Cardiac septum (tissue), 1 donor: ENCODE measurements around the gene ANKRD33B. TPM values are rescaled to one million over a fixed set of nuclear protein-coding genes. Genes with fewer than 3 reads are reported as not detected.

Source experiments
- DNase-seq: peaks from one replicate; pipeline ENCODE4 v3.0.0-alpha.2; 2020; ENCODE audit warnings: low spot score
- intact Hi-C: fragments of 100-400 bp; cut with DNase I; formaldehyde crosslinking; loops from one replicate; pipeline ENCODE4 v1.14.0; 2022
- total RNA-seq: library from RNA; stranded (reverse); fragmentation: NEBNext Ultra II Directional; extraction: Animal tissue kit (Norgen Biotek cat#: 25700); gene quantifications from one replicate; pipeline ENCODE4 v1.2.1, GENCODE V29; 2021
- donor health status: DM: no; HTN: no; CAD: no.

ANKRD33B gene
- total RNA-seq, 1 donor from 2014 or later, result 15.2 TPM

GRCh38 chr5:10588109-10588775 is 24.4 kb downstream of the ANKRD33B start:
- no peak for DNase-seq
- intact Hi-C loops, result no loop called here

DNA sequence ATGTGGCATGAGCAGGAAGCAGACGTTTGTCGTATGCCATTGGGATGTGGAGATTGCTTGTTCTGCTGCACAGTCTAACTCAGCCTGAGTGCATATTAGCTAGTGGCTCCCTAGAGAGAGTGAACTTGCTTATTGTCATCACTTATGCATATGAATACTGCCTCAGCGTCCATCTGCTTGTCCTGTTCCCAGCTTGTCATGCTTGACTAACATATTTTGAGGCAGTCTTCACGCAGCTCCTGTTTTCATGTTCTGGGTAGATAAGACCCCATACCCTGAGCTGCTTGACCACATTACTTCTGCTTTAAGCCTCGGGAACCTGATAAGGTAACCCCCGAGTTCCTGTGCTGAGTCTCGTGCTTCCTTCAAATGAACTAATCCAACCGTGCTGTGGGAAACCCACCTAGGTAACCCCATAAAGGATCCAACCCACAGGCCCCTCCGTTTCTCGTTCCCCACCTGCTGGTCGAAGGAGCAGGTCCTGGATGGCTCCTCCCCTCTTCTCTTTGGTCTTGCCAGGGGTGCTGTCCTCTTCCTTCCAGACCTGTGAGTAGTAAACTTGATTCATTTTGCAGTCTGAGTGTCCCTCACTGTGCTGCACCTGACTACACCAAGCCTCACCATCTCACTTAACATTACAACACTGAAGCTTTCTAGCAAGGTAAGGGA is 25.0 kb downstream of the ANKRD33B start:
- no peak for DNase-seq
- intact Hi-C loops, result no loop called here

DNA sequence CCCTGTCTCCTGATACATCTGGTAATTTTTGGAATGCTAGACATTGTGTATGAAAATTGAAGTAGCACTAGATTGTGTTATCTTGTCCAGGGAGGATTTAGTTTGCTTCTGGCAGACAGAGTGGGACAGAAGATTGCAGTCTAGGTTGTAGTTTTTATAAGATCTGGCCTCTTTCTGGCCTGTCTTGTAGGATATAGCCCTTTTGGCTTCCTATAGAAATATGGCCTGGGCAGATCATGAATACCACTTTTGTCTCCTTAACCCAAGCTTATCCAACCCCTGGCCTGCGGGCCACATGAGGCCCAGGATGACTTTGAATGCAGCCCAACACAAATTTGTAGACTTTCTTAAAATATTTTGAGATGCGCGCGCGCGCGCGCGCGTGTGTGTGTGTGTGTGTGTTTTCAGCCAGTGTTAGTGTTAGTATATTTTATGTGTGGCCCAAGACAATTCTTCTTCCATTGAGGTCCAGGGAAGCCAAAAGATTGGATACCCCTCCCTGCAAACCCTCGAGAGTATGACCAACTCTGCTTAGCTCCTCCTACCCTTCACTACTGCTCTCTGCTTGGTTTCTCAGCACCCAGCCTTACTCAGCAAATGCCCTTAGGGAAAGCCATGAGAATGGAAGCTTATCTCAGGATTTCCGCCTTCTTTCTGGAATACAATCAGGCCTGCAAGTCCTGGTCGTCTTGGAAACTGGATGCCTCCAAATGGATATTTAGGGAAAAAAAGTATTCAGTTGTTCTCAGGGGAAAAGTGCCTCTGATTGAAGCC is 26.5 kb downstream of the ANKRD33B start:
- intact Hi-C loops, result no loop called here
- no peak for DNase-seq

DNA sequence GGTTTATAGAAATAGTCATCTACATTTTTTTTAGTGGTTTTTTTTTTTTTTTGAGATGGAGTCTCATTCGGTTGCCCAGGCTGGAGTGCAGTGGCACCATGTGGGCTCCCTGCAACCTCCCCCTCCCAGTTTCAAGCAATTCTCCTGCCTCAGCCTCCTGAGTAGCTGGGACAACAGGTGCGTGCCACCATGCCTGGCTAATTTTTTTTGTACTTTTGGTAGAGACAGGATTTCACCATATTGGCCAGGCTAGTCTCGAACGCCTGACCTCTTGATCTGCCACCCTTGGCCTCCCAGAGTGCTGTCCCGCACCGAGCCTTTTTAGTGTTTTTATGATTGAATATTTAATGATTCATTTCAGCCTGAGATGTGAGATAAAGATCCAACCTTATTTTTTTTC is 27.3 kb downstream of the ANKRD33B start:
- DNase-seq, result no peak
- intact Hi-C loops, result no loop called here

GRCh38 chr5:10591966-10592365 is 28.1 kb downstream of the ANKRD33B start:
- no peak for DNase-seq
- intact Hi-C loops, result no loop called here

DNA sequence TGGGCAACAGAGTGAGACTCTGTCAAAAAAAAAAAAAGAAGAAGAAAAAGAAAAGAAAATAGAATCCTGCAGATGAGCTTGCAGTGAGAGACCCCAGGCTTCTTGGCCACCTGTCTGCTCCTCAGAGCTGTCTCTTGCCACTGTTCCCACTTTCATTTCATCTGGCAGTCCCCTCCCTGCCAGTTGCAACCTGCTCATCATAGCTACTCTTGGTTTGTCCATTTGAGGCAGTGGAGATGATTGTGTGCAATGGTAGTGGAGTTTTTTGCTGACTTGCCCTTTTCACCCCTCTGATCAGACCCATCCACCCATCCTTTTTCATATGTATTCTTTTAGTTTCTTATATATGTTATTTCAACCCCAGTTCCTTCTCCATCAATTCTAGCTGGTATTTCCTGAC is 28.7 kb downstream of the ANKRD33B start:
- intact Hi-C loops, result no loop called here
- DNase-seq, result no peak

- no peak for DNase-seq
Observed at GRCh38 chr5:10593531-10594181, 29.8 kb downstream of the ANKRD33B start.

DNA sequence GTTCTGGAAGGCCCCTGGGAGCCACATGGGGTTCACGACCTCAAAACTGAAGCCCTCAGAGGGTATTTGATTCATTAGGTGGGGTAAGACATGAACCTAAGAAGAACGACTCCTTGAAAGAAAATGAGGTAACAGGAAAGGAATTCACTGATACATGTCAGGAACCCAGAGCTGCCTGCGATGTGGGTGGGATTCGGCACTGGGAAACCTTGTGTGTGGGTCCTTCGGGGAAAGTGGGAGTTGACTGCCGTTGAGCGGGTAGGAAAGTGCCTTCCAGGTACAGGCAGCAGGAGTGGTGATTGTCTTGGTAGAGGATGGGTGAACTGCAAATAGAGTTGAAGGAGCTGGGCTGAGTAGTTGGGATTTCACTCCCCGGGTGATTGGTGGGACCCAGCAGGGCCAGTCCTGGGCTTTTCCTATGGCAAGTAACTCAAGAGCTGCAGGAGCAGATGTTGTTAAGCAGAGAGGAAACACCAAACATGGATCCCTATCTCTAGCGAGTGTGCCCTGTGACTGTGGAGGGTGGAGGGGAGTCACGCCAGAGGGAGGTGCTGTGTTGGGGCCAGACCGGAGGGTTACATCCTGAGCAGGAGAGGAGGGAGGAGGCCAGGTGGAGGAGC is 30.8 kb downstream of the ANKRD33B start:
- intact Hi-C loops, result no loop called here
- no peak for DNase-seq

More at GRCh38 chr5:10593531-10594181, 29.8 kb downstream of the ANKRD33B start:
- intact Hi-C loops, result no loop called here

GRCh38 chr5:10595293-10595671 is 31.4 kb downstream of the ANKRD33B start:
- intact Hi-C loops, result no loop called here

GRCh38 chr5:10595672-10596309 is 31.9 kb downstream of the ANKRD33B start:
- intact Hi-C loops, result no loop called here
- no peak for DNase-seq

More at GRCh38 chr5:10595293-10595671, 31.4 kb downstream of the ANKRD33B start:
- no peak for DNase-seq

DNA sequence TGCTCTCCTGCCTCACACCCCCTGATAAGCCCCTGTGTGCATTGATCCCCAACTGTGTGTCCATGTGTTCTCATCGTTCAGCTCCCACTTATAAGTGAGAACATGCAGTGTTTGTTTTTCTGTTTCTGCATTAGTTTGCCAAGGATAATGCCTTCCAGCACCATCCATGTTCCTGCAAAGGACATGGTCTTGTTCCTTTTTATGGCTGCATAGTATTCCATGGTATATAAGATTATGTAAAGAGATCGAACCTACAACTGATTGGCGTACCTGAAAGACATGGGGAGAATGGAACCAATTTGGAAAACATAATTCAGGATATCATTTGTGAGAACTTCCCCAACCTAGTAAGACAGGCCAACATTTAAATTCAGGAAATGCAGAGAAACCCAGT is 32.4 kb downstream of the ANKRD33B start:
- no peak for DNase-seq
- intact Hi-C loops, result no loop called here

- no peak for DNase-seq
- intact Hi-C loops, result no loop called here
Observed at GRCh38 chr5:10596886-10597451, 33.1 kb downstream of the ANKRD33B start.

DNA sequence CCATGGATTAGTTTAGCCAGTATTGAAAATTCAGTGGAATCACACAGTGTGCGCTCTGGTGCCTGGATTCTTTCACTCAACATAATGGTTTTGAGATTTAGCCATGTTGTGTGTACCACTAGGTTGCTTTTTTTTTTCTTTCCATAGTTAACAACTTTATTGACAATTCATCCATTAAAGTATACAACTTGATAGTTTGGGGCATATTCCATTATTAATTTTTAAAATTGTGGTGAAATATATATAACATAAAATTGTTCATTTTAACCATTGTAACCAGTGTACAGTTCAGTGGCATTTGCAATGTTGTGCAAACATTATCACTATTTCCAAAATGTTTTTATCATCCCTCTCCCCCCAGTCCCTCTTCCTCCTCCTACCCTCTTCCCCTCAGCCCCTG is 35.2 kb downstream of the ANKRD33B start:
- intact Hi-C loops, result no loop called here
- no peak for DNase-seq

GRCh38 chr5:10599862-10600284 is 36.0 kb downstream of the ANKRD33B start:
- intact Hi-C loops, result loop anchor here (2.0 kb wide), 1 partner anchor 35 kb away; the partner anchor contains the start of gene ANKRD33B

DNA sequence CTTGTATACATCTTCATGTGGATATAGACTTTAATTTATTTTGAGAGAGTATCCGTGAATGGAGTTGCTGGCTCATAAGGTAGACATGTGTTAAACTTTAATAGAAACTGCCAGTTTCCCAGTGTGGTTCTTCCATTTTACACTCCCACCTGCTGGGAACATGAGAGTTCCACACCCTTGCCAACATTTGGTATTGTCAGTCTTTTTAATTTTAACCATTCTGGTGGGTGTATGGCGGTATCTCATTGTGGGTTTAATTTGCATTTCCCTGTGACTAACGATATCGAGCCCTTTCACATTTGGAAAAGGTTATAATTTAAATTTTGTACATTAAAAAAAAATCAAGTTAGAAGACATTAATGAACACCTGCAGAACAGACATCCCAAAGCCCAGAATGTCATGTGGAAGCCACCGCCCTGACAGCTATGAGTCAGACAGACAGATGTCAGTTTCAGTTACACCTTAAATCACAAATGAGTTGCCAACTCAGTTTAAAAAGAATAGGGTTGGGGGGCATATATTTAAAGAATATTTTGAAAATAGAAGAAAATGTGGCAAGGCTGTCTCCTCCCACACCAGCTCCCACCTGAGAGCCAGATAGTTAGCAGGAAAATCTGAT is 36.9 kb downstream of the ANKRD33B start:
- intact Hi-C loops, result loop anchor here (1.0 to 2.0 kb wide), 2 partner anchors 23 to 36 kb away; partner anchors contain the start of gene ANKRD33B
- no peak for DNase-seq

More at GRCh38 chr5:10599862-10600284, 36.0 kb downstream of the ANKRD33B start:
- DNase-seq, result no peak

DNA sequence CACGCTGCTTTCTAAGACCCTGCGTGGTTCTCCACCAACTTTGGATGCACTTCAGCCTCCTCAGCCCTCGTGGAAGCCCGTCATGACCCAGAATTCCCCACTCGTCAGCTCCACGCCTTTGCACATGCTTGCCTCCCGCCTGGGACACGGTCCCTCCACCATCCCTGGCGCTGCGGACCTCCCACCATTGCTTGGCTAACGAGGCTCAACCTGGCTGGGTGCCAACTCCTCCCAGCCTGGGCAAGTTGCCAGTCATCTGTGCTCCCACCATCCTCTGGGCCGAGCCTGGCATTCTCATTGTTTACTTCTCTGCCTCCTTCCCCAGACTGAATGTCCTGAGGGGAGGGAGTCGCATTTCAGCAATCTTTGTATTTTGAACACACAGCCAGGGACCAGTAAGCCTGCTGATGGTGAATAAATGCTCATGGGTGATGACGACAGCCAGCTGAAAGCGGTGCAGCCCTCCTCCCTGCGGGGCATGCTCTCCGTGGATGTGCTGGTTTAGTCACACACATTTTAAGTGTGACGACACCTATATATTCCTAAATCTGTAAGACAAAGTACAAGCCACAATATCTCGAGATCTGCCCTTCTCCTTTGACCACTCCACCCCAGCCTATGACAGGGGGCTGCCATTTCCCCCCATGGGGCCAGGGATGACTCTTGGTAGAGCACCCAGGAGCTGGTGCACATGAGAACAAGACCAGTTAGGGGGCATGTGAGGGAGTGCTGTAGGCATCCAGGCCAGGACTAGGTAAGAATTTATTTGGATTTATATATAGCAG is 37.6 kb downstream of the ANKRD33B start:
- DNase-seq, result peak; percentile 90
- intact Hi-C loops, result loop anchor here (1.0 to 2.0 kb wide), 2 partner anchors 24 to 37 kb away; partner anchors contain the start of gene ANKRD33B

DNA sequence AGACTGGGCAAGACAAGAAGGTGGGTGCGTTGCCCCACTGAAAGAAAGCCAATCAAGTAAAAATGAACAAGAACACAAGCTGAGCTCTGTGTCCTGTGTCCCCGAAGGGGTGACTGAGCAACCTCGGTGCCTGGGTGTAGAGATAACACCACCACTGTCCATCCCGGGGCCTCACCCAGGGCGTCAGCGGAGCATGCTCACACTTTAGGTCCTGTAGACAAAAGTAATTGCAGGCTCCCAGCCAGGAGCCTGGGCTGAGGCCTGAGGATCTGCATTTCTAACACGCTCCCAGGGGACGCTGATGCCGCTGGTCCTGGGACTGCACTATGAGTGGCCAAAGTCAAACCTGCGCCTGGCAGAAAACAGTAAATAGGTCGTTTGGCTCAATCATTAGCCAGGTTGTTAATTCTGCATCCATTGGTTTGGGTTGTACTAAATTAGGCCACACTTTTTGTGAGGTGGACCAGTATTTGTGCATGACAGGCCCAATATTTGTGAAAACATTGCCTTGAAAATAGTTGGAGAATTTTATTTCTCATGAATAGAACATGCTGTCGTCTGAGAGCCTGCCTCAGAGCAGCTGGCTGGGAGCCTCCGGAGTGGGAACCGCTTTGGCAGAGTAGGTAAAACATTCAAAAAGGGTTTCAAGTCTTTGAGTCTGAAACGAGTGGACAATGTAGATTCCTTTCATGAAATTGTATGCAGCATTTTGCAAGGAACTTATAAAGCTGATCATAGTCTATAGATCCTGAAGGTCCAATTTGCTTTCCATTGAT is 38.3 kb downstream of the ANKRD33B start:
- no peak for DNase-seq
- intact Hi-C loops, result no loop called here
